HEK293T (cell line): Measurements from ENCODE around the gene TADA3.

ENCODE experiments used
- ARNT ChIP-seq: fragments of 450-650 bp; IDR thresholded peaks from 2 replicates; pipeline ENCODE4 v1.6.1; 2017; ENCODE audit warnings: mild to moderate bottlenecking
- FOXK2 ChIP-seq: fragments of 450-650 bp; IDR thresholded peaks from 2 replicates; pipeline ENCODE4 v1.6.1; 2016; ENCODE audit warnings: mild to moderate bottlenecking
- SP1 ChIP-seq: fragments of 450-650 bp; IDR thresholded peaks from 2 replicates; pipeline ENCODE4 v1.6.1; 2017
- SUZ12 ChIP-seq: fragments of 450-650 bp; IDR thresholded peaks from 2 replicates; pipeline ENCODE4 v1.6.1; 2016; ENCODE audit warnings: mild to moderate bottlenecking
- TF ChIP-seq, protein P1 (sequence below): fragments of 450-650 bp; IDR thresholded peaks from 2 replicates; pipeline ENCODE4 v1.6.1; 2016

DNA sequence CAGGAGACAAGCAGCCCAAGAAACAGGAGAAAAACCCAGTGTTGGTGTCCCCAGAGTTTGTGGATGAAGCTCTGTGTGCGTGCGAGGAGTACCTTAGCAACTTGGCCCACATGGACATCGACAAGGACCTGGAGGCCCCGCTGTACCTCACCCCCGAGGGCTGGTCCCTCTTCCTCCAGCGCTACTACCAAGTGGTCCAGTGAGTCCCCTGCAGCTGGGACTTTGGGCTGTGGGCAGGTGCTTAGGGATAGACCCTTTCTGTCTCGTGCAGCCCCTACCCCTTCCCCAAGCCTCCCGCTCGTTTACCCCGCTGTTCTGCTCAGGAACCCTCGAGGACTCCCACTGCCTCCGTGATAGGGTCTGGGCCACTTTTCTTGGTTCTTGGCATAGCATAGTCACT is 28.3 kb upstream of the TADA3 start:
- TF ChIP-seq, protein P1, sequence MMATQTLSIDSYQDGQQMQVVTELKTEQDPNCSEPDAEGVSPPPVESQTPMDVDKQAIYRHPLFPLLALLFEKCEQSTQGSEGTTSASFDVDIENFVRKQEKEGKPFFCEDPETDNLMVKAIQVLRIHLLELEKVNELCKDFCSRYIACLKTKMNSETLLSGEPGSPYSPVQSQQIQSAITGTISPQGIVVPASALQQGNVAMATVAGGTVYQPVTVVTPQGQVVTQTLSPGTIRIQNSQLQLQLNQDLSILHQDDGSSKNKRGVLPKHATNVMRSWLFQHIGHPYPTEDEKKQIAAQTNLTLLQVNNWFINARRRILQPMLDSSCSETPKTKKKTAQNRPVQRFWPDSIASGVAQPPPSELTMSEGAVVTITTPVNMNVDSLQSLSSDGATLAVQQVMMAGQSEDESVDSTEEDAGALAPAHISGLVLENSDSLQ, result no peak
- TF ChIP-seq SUZ12, result no peak
- TF ChIP-seq FOXK2, result no peak
- TF ChIP-seq SP1, result no peak
- no peak for TF ChIP-seq ARNT
